ENCODE results near the gene CCDC141. TPM values are rescaled to one million over a fixed set of nuclear protein-coding genes. Genes with fewer than 3 reads are reported as not detected.

The CCDC141 gene
- polyA plus RNA-seq, 1 donor from 2014 or later: 0.27 TPM

GRCh38 chr2:178920916-178921513 is 128.9 kb downstream of the CCDC141 start:
- Histone ChIP-seq H3K4me3 (ENCODE audit: low read length) (no peak overlapping the region), H4K20me1 (ENCODE audit: insufficient read depth) (no peaks in the 10 kb centered on the region), H3K9me2 (ENCODE audit: insufficient read depth, low read length) (no peaks in the 10 kb centered on the region), H3K9ac (ENCODE audit: low read length) (no peak overlapping the region), H3K36me3 (ENCODE audit: insufficient read depth, low read length) (no peaks in the 10 kb centered on the region), H3F3A (ENCODE audit: insufficient read depth, low read length, poor library complexity, severe bottlenecking) (peaks cover 10% of the 10 kb centered on the region), H3K9me3 (ENCODE audit: low read length) (no peaks in the 10 kb centered on the region), H3K27ac (ENCODE audit: low read length) (no peak overlapping the region), H3K27me3 (ENCODE audit: insufficient read depth, low read depth, low read length) (no peaks in the 10 kb centered on the region), H3K79me2 (replicated peaks; ENCODE audit: insufficient read depth, low read length) (no peaks in the 10 kb centered on the region), H2AFZ (ENCODE audit: low read depth, low read length) (no peak overlapping the region), H3K4me2 (ENCODE audit: low read length) (no peak overlapping the region)
- TF ChIP-seq SMC3 (conservative IDR thresholded peaks at IDR 0.05; ENCODE audit: poor library complexity) (no peak), POLR2AphosphoS5 (IDR thresholded peaks at IDR 0.05) (no peak), RAD21 (conservative IDR thresholded peaks at IDR 0.05) (no peak), EZH2 (IDR thresholded peaks at IDR 0.05; ENCODE audit: borderline replicate concordance, insufficient read depth, low read length, poor library complexity, severe bottlenecking) (no peak), EP300 (conservative IDR thresholded peaks at IDR 0.05; ENCODE audit: poor library complexity, severe bottlenecking) (no peak), TAF1 (IDR thresholded peaks at IDR 0.05; ENCODE audit: low read depth) (no peak), CTCF (IDR thresholded peaks at IDR 0.05; ENCODE audit: poor library complexity, severe bottlenecking) (no peak), MXI1 (conservative IDR thresholded peaks at IDR 0.05; ENCODE audit: poor library complexity, severe bottlenecking) (no peak)
- TF ChIP-seq, protein P1, sequence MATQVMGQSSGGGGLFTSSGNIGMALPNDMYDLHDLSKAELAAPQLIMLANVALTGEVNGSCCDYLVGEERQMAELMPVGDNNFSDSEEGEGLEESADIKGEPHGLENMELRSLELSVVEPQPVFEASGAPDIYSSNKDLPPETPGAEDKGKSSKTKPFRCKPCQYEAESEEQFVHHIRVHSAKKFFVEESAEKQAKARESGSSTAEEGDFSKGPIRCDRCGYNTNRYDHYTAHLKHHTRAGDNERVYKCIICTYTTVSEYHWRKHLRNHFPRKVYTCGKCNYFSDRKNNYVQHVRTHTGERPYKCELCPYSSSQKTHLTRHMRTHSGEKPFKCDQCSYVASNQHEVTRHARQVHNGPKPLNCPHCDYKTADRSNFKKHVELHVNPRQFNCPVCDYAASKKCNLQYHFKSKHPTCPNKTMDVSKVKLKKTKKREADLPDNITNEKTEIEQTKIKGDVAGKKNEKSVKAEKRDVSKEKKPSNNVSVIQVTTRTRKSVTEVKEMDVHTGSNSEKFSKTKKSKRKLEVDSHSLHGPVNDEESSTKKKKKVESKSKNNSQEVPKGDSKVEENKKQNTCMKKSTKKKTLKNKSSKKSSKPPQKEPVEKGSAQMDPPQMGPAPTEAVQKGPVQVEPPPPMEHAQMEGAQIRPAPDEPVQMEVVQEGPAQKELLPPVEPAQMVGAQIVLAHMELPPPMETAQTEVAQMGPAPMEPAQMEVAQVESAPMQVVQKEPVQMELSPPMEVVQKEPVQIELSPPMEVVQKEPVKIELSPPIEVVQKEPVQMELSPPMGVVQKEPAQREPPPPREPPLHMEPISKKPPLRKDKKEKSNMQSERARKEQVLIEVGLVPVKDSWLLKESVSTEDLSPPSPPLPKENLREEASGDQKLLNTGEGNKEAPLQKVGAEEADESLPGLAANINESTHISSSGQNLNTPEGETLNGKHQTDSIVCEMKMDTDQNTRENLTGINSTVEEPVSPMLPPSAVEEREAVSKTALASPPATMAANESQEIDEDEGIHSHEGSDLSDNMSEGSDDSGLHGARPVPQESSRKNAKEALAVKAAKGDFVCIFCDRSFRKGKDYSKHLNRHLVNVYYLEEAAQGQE (IDR thresholded peaks at IDR 0.05; ENCODE audit: borderline replicate concordance): no peak

DNA sequence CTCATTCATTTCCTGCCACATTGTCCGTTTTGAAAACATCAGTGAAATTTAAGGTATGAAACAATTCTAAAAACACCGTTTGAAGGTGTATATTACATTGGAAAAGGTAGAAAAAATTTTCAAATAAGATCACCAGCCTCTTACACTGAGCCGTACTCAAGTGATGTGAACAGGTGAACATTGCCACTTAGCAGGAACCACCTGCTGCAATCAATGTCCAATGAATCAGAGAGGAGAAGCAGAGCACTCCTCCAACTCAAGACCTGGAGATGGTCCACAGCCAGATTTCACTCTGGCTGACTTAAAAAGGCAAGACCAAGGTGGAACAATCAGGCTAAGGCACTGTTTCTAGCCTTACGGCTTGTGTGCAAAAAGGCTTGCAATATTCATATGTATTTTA is 132.4 kb downstream of the CCDC141 start:
- no peak overlapping the region for H3K27ac ChIP-seq (ENCODE audit: low read length)
- H3K9me3 ChIP-seq (ENCODE audit: low read length): no peaks in the 10 kb centered on the region
- H3K9ac ChIP-seq (ENCODE audit: low read length): no peak overlapping the region
- no peak overlapping the region for H3K4me3 ChIP-seq (ENCODE audit: low read length)
- no peaks in the 10 kb centered on the region for H3K9me2 ChIP-seq (ENCODE audit: insufficient read depth, low read length)
- no peaks in the 10 kb centered on the region for H3K36me3 ChIP-seq (ENCODE audit: insufficient read depth, low read length)
- no peaks in the 10 kb centered on the region for H4K20me1 ChIP-seq (ENCODE audit: insufficient read depth)
- TF ChIP-seq EP300 (conservative IDR thresholded peaks at IDR 0.05; ENCODE audit: poor library complexity, severe bottlenecking): no peak
- TF ChIP-seq SMC3 (conservative IDR thresholded peaks at IDR 0.05; ENCODE audit: poor library complexity): no peak
- no peak for TF ChIP-seq RAD21 (conservative IDR thresholded peaks at IDR 0.05)
- no peak for TF ChIP-seq CTCF (IDR thresholded peaks at IDR 0.05; ENCODE audit: poor library complexity, severe bottlenecking)
- TF ChIP-seq EZH2 (IDR thresholded peaks at IDR 0.05; ENCODE audit: borderline replicate concordance, insufficient read depth, low read length, poor library complexity, severe bottlenecking): no peak
- TF ChIP-seq, protein P1 (IDR thresholded peaks at IDR 0.05; ENCODE audit: borderline replicate concordance): no peak
- TF ChIP-seq MXI1 (conservative IDR thresholded peaks at IDR 0.05; ENCODE audit: poor library complexity, severe bottlenecking): no peak
- no peak for TF ChIP-seq TAF1 (IDR thresholded peaks at IDR 0.05; ENCODE audit: low read depth)
- TF ChIP-seq POLR2AphosphoS5 (IDR thresholded peaks at IDR 0.05): no peak
- no peaks in the 10 kb centered on the region for H3K79me2 ChIP-seq (replicated peaks; ENCODE audit: insufficient read depth, low read length)
- H2AFZ ChIP-seq (ENCODE audit: low read depth, low read length): no peak overlapping the region
- H3K27me3 ChIP-seq (ENCODE audit: insufficient read depth, low read depth, low read length): no peaks in the 10 kb centered on the region
- H3K4me2 ChIP-seq (ENCODE audit: low read length): no peak overlapping the region
- H3F3A ChIP-seq (ENCODE audit: insufficient read depth, low read length, poor library complexity, severe bottlenecking): peaks cover 3% of the 10 kb centered on the region

Measured in neural cell (in vitro differentiated cells).